AG20443 (cell line): ENCODE data around the gene DNAH14.
"Not testable (repeated sequence)": the region's sequence is repeated elsewhere in the genome, so short reads cannot be mapped to it uniquely, and the experiment has no call there.

Experiments used
- DNase-seq: peaks from one replicate; pipeline ENCODE4 v3.0.0; 2012; ENCODE audit warnings: low spot score, mixed read lengths

DNAH14 gene

DNA sequence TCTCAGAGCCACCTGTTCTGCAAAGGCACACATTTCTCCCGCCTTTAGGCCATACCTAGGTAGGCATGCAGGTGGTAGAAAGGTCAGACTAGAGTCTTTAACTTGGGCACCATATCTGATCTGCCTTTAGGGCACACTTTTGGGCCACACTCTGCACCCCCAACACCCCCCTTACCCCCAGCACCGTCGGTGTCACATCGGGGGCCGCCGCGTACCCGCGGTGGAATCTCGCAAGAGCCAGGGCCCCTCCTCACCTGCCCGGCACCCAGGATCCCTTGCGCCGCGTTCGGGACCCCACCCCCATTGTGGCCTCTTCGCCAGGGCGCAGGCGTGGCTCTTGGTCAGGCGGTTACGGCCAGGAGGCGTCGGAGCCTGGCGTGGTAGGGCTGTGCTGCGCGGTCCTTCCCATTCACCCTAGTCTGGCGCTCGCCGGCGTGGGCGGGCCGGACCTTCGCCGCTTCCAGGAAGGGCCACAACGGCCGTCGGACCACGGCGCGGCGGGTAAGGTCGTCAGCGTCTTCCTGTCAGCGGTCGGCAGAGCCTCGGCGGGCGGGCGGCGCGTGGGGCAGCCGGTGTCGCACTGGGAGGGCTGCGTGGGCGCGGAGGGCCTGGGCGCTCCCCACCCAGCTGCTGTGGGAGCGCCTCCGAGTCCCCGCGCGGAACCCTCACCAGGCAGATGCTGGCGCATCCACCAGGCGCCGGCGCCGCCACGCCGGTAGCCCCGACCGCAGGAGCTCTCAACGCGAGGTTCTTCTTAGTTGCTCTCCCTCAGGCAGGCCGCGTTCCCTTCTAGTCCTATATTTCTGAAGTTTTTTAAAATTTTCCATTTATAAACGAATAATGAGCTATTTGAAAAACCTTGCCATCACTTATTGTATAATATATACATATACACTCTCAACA lies at the start of gene DNAH14:
Gene DNAH14, plus strand, starts transcription at position 341 of the 903 bp plus-strand sequence. CDS start 23,028 bp downstream, outside the sequence.
- DNase-seq, result peak; percentile 93

GRCh38 chr1:224880593-224881307 lies 48.7 kb upstream of the DNAH14 start:
- no peak for DNase-seq

- not testable (repeated sequence) for DNase-seq
Measured at GRCh38 chr1:224881308-224881692, 48.2 kb upstream of the DNAH14 start.

- DNase-seq, result no peak
Measured at GRCh38 chr1:224881762-224882211, 47.7 kb upstream of the DNAH14 start.

- no peak for DNase-seq
Measured at GRCh38 chr1:224882264-224882663, 47.2 kb upstream of the DNAH14 start.

DNA sequence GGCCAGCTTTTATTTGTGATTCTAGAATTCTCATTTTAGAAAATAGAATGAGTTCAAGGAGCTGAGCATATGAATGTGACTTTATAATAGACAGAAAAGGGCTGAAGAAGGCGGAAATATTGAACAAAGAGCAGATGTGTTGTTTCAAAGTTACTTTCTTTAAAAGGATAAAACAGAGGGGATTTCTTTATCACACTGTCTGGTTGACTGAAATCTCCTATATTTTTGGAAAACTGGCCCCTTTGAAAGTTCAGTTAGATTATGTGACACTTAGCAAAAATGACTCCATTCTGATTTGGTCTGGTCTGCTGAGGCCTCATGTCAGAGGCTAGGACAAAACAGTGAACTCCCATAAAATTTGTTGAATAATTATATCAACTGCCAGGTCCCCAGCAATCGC lies 46.4 kb upstream of the DNAH14 start:
- DNase-seq, result no peak

DNA sequence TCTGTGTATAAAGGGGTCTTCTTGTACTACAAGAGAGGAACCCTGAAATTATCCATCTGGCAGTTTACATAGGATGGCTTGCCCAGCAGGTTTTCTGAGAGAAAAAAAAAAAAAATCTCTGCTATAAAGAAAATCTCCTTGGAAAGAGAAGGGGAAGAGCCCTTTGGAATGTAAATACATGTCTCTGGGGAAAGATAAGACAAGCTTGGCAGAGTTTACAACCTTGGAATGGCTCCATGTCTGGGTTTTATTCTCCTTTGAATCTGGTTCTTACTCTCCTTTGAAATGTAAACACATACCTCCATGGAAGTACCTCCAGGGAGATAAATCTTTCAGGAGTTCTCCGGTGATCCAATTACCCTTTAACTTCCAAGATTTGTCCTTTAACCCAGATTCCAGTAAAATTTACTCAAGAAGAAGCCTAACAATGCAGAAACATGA lies 45.1 kb upstream of the DNAH14 start:
- no peak for DNase-seq

GRCh38 chr1:224885376-224885775 lies 44.1 kb upstream of the DNAH14 start:
- not testable (repeated sequence) for DNase-seq

DNA sequence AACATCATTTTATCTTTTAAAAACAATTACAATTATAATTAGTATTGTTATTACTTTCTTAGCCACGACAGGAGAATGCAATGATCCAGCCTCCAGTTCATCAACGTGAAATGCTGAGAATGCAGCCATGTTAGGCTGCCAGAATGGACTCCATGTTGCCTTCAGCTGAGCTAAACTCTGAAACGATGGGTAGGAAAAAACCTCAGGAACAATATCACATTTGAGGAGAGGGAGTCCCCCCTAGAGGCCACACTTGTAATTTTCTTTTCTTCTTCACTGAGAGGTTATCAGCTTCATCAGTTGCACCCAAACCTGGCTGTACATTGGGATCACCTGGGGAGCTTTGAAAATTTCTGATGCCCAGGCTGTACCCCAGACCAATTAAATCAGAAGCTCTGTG lies 34.6 kb upstream of the DNAH14 start:
- DNase-seq, result peak; percentile 35

DNA sequence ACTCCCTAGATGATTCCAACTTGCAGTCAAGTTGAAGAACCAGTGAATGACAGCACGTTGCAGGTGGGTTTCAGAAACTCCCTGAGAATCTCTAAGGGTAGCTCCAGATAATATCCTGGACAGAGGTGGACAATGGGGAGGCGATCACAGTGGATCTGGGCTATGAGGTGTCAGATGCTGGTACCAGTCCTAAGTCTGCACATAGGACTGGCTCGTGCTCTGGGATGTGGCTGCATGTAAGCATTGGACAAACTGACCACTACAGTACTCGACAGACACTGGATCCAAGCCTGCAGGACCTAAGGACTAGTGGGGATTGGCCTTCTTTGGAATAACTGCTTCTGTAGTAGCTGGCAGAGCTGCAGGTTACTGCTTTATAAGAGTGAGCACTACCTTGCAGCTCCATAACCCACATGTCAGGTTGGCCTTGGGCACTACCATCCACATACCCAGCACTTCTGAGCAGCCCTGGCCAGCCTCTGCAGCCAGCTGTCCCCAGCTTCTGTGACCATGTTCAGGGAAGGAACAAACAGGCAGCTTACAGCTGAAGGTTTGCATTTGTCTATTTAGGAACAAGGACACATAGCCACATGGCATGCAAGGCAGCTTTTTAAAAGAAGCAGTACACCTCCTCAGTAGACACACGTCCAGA lies 33.2 kb upstream of the DNAH14 start:
- DNase-seq, result no peak

GRCh38 chr1:224897529-224898327 lies 31.7 kb upstream of the DNAH14 start:
- no peak for DNase-seq

DNA sequence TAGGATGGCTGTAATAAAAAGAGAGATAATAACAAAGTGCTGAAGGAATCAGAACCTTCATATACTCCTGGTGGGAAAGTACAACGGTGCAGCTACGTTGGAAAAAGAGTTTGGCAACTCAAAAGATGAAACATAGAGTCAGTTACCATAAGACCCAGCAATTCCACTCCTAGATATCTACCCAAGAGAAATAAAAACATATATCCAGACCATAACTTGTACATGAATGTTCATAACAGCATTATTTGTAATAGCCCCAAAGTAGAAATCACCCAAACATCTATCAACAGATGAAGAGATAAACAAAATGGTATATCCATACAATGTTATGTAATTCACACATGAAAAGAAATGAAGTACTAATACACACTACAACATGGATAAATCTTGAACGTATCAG lies 30.5 kb upstream of the DNAH14 start:
- no peak for DNase-seq

DNA sequence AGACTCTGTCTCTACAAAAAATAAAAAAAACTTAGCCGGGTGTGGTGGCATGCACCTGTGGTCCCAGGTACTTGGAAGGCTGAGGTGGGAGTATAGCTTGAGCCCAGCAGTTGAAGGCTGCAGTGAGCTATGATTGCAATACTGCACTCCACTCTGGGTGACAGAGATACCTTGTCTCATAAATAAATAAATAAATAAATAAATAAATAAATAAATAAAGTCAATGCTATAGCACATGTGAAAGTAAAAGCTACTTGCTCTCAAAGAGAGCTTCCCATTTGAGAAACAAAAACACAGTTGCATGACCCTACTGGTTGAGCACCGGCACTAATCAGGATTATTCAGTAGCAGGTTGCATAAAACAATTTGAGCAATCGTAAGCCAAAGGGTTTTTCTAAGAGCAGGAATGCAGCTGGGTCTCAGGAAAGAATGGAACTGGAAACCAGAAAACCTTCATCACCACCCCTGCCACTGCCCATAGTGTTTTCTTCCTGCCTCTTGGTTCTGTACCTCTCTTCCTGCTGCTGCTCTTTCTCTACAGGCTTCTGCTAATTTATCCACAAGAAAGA lies 29.3 kb upstream of the DNAH14 start:
- DNase-seq, result no peak

GRCh38 chr1:224901087-224901810 lies 28.2 kb upstream of the DNAH14 start:
- no peak for DNase-seq

DNA sequence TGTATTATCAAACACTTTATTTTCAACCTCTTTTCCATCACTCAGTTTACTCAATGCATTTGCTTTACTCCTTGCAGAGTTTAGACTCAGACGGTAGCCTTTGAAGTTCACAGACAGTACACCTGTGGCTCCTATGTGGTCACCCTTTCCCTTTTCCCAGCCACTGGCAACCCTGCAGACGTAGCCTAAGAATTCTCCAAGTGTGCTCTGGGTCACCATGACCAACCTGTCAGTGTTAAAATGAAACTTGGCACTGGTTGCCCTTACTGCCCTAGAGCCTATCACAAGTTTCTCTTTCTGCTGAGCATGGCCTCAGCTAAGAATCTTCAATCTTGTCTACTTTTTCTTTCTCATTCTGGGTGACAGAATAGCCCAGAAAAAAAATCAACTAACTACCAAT lies 25.5 kb upstream of the DNAH14 start:
- no peak for DNase-seq

- DNase-seq, result no peak
Measured at GRCh38 chr1:224906340-224906739, 23.1 kb upstream of the DNAH14 start.

DNA sequence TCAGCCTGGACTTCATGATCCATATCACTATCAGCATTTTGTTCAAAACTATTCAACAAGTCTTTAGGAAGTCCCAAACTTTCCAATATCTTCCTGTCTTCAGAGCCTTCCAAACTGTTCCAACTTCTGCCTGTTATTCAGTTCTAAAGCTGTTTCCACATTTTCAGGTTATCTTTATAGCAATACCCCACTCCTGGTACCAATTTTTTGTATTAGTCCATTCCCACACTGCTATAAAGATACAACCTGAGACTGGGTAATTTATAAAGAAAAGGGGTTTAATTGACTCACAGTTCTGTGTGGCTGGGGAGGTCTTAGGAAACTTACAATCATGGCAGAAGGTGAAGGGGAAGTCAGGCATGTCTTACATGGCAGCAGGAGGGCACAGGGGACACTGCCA lies 18.3 kb upstream of the DNAH14 start:
- DNase-seq, result no peak

- DNase-seq, result no peak
Measured at GRCh38 chr1:224914292-224914900, 15.1 kb upstream of the DNAH14 start.

- no peak for DNase-seq
Measured at GRCh38 chr1:224919508-224919907, 10.0 kb upstream of the DNAH14 start.

- DNase-seq, result no peak
Measured at GRCh38 chr1:224920930-224921329, 8.5 kb upstream of the DNAH14 start.
